Peyer's patch (tissue), 4 donors: ENCODE measurements around the gene EYA2. TPM values are rescaled to one million over a fixed set of nuclear protein-coding genes. Genes with fewer than 3 reads are reported as not detected.

Source experiments
- DNase-seq, 3 donors: peaks; one replicate each; pipeline ENCODE4 v3.0.0-alpha.2; 2017 to 2019
- H3K27ac ChIP-seq, 4 donors: fragments of 200-600 bp; sonication (generic); one replicate each; pipeline ENCODE4 v1.5.1; 2016 to 2019
- H3K27me3 ChIP-seq, 2 donors: fragments of 200-600 bp; sonication (generic); one replicate each; pipeline ENCODE4 v1.5.1; 2019
- H3K36me3 ChIP-seq, 3 donors: fragments of 200-600 bp; sonication (generic); one replicate each; pipeline ENCODE4 v1.5.1; 2016 to 2019
- H3K4me1 ChIP-seq, 4 donors: fragments of 200-600 bp; sonication (generic); one replicate each; pipeline ENCODE4 v1.5.1; 2016 to 2019
- H3K4me3 ChIP-seq, 4 donors: fragments of 200-600 bp; sonication (generic); 1 replicate in 3 of 4; 2 replicates in 1 of 4; pipeline ENCODE4 v1.5.1; 2016 to 2019; ENCODE audit warnings: mild to moderate bottlenecking in 1 of 4
- H3K9me3 ChIP-seq, 4 donors: fragments of 200-600 bp; sonication (generic); one replicate each; pipeline ENCODE4 v1.5.1; 2016 to 2019; ENCODE audit warnings: mild to moderate bottlenecking in 1 of 4
- POLR2A ChIP-seq, 2 donors: fragments of 450-650 bp; IDR thresholded peaks; one replicate each; pipeline ENCODE4 v1.5.1; 2017; ENCODE audit warnings: antibody characterized with exemption in 2 of 2, mild to moderate bottlenecking in 2 of 2, moderate library complexity in 2 of 2
- total RNA-seq, 4 donors: library from RNA; depleted of rRNA; stranded (reverse); fragments of >200 nt; gene quantifications; one replicate each; pipeline ENCODE4 v1.1.0, GENCODE V29; 2016
- TF ChIP-seq, protein P1 (sequence below), 6 experiments: fragments of 450-650 bp in 4 of 6; fragments of 200-600 bp in 2 of 6; sonication (generic) in 1 of 6; IDR thresholded peaks; one replicate each; pipeline ENCODE4 v1.5.1; 2017 to 2019; ENCODE audit warnings: antibody characterized with exemption in 6 of 6, mild to moderate bottlenecking in 3 of 6, moderate library complexity in 1 of 6

The EYA2 gene
- total RNA-seq, 4 donors from 2014 or later = 0.40 to 1.7 TPM; not detected in 2

DNA sequence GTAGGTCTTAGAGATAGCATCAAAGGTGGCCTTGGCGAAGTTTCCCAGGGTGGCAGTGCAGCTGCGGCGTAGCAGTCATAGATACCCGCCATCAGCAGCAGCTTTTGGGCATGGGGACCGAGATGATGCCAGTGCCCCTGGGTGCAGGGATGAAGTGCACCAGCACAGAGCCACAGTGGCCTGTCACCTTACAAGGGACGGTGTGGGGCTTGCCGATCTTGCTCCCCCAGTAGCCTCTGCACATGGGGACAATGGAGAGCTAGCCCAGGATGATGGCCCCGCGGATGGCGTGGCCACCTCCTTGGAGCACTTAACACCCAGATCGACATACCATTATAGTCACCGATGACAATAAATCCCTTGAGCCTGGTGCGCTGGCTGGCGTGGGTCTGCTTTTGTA, 266.3 kb downstream of the EYA2 start:
- H3K36me3 ChIP-seq = no peaks in the 10 kb centered on the region
- H3K4me3 ChIP-seq = no peak overlapping the region
- no peaks in the 10 kb centered on the region for H3K27me3 ChIP-seq
- H3K4me1 ChIP-seq = no peaks in the 10 kb centered on the region
- no peak overlapping the region for H3K27ac ChIP-seq
- no peak for TF ChIP-seq POLR2A (IDR thresholded peaks at IDR 0.05)
- TF ChIP-seq, protein P1, sequence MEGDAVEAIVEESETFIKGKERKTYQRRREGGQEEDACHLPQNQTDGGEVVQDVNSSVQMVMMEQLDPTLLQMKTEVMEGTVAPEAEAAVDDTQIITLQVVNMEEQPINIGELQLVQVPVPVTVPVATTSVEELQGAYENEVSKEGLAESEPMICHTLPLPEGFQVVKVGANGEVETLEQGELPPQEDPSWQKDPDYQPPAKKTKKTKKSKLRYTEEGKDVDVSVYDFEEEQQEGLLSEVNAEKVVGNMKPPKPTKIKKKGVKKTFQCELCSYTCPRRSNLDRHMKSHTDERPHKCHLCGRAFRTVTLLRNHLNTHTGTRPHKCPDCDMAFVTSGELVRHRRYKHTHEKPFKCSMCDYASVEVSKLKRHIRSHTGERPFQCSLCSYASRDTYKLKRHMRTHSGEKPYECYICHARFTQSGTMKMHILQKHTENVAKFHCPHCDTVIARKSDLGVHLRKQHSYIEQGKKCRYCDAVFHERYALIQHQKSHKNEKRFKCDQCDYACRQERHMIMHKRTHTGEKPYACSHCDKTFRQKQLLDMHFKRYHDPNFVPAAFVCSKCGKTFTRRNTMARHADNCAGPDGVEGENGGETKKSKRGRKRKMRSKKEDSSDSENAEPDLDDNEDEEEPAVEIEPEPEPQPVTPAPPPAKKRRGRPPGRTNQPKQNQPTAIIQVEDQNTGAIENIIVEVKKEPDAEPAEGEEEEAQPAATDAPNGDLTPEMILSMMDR (IDR thresholded peaks at IDR 0.05) = no peak
- H3K9me3 ChIP-seq = no peaks in the 10 kb centered on the region
- DNase-seq = no peak

GRCh38 chr20:47161411-47161810, 266.8 kb downstream of the EYA2 start:
- TF ChIP-seq POLR2A (IDR thresholded peaks at IDR 0.05) = no peak
- TF ChIP-seq, protein P1 (IDR thresholded peaks at IDR 0.05) = no peak
- Histone ChIP-seq H3K27me3 (no peaks in the 10 kb centered on the region), H3K9me3 (no peaks in the 10 kb centered on the region), H3K27ac (no peak overlapping the region), H3K4me1 (no peaks in the 10 kb centered on the region), H3K36me3 (no peaks in the 10 kb centered on the region), H3K4me3 (no peak overlapping the region)
- no peak for DNase-seq

DNA sequence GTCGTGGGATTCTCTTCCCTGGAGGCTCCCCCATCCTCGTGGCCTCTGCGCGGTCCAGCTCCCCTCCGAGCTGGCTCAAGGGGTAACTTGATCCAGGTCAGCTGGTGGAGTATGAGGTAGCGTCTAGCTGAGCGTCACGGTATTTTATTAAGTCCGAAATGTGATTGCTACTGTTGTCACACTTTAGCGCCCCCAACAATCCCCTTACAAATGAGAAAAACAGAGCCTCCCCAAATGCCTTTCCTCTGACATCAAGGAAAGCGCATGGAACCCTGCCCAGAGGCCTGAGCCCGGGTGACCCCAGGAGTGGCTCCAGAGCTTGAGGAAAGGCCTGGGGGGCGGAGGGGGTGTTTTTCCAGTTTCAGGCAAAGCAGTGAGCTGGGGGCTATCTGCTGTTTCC, 269.5 kb downstream of the EYA2 start:
- Histone ChIP-seq H3K9me3 (no peaks in the 10 kb centered on the region), H3K36me3 (no peaks in the 10 kb centered on the region), H3K4me3 (no peak overlapping the region), H3K27me3 (no peaks in the 10 kb centered on the region), H3K27ac (no peak overlapping the region), H3K4me1 (no peaks in the 10 kb centered on the region)
- TF ChIP-seq POLR2A (IDR thresholded peaks at IDR 0.05) = no peak
- TF ChIP-seq, protein P1 (IDR thresholded peaks at IDR 0.05) = no peak
- DNase-seq = no peak

DNA sequence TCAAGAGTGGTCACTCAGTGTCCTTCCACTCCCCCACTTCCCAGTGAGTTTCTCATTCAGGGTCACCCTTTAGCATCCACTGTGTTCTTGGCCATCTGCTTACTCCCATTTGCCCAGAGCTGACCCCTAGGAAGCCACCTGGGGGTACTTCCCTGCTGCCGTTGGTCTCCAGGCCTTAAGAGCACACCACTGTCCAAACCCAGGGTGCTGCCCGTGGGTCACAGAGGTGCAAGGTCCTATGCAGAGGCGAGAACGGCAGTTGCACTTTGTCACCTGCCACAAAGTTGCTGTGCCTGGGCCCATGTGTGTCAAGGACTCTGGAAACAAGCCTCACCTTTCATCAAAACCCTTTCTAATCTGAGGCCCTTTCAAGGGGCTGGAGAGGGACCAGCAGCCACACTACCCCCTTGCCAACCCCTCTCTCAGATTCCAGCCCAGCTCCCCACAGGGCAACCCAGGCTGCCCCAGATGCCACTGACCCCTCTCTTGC, 270.8 kb downstream of the EYA2 start:
- H3K27me3 ChIP-seq = no peaks in the 10 kb centered on the region
- no peak overlapping the region for H3K27ac ChIP-seq
- TF ChIP-seq POLR2A (IDR thresholded peaks at IDR 0.05) = no peak
- TF ChIP-seq, protein P1 (IDR thresholded peaks at IDR 0.05) = no peak
- H3K36me3 ChIP-seq = no peaks in the 10 kb centered on the region
- DNase-seq = no peak
- H3K4me3 ChIP-seq = no peak overlapping the region
- no peaks in the 10 kb centered on the region for H3K9me3 ChIP-seq
- H3K4me1 ChIP-seq = no peaks in the 10 kb centered on the region

DNA sequence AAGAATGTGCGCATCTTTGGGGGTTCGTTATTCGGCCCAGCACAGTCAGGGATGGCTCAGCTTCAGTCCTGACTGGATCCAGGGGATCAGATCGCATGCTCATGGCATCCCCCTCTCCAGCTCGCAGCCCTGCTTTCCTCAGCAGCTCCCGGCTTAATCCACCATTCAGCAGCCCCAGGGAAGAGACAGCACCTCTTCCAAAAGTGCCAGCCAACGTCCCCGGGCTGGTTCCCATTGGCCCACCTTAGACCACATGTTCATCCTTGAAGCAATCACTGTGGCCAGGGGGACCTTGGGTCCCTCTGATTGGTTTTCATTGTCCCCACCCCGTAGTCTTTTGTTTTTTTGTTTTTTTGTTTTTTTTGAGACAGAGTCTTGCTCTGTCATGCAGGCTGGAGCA, 273.2 kb downstream of the EYA2 start:
- Histone ChIP-seq H3K4me1 (no peaks in the 10 kb centered on the region), H3K36me3 (no peaks in the 10 kb centered on the region), H3K9me3 (no peaks in the 10 kb centered on the region), H3K27ac (no peak overlapping the region), H3K4me3 (no peak overlapping the region), H3K27me3 (no peaks in the 10 kb centered on the region)
- TF ChIP-seq, protein P1 (IDR thresholded peaks at IDR 0.05) = no peak
- no peak for TF ChIP-seq POLR2A (IDR thresholded peaks at IDR 0.05)
- no peak for DNase-seq

DNA sequence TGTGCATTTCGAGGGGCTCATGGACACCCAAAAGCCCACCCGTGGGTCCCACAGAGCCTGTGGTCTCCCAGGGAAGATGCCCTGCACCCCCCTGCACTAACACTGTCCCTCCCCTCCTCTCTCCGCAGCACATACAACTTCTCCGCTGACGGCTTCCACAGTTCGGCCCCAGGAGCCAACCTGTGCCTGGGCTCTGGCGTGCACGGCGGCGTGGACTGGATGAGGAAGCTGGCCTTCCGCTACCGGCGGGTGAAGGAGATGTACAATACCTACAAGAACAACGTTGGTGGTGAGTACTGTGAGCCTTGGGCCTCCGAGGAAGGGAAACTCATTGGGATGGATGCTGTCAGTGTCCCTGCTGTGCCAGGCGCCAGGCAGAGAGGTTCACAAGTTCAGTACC, 277.9 kb downstream of the EYA2 start:
- Histone ChIP-seq H3K27ac (no peak overlapping the region), H3K4me3 (no peak overlapping the region), H3K9me3 (no peaks in the 10 kb centered on the region), H3K27me3 (no peaks in the 10 kb centered on the region), H3K36me3 (no peaks in the 10 kb centered on the region), H3K4me1 (no peaks in the 10 kb centered on the region)
- TF ChIP-seq, protein P1 (IDR thresholded peaks at IDR 0.05) = no peak
- no peak for TF ChIP-seq POLR2A (IDR thresholded peaks at IDR 0.05)
- DNase-seq = no peak
